A673 (cell line): ENCODE data around the gene IL21R.

Experiments
- EZH2 ChIP-seq: fragments of 200-600 bp; sonication (generic); IDR thresholded peaks from 2 replicates; pipeline ENCODE4 v1.6.1; 2017; ENCODE audit warnings: borderline replicate concordance, low read depth, mild to moderate bottlenecking, mixed read lengths, antibody characterized with exemption, low read length; ENCODE audit not compliant: poor library complexity, severe bottlenecking
- TF ChIP-seq, protein P1 (sequence below): fragments of 300-800, 200-600 bp; sonication (generic); conservative IDR thresholded peaks from 2 replicates; pipeline ENCODE4 v1.5.1; 2017; ENCODE audit warnings: low read depth, mild to moderate bottlenecking, antibody characterized with exemption, low read length, moderate library complexity, mixed read lengths

- TF ChIP-seq, protein P1, sequence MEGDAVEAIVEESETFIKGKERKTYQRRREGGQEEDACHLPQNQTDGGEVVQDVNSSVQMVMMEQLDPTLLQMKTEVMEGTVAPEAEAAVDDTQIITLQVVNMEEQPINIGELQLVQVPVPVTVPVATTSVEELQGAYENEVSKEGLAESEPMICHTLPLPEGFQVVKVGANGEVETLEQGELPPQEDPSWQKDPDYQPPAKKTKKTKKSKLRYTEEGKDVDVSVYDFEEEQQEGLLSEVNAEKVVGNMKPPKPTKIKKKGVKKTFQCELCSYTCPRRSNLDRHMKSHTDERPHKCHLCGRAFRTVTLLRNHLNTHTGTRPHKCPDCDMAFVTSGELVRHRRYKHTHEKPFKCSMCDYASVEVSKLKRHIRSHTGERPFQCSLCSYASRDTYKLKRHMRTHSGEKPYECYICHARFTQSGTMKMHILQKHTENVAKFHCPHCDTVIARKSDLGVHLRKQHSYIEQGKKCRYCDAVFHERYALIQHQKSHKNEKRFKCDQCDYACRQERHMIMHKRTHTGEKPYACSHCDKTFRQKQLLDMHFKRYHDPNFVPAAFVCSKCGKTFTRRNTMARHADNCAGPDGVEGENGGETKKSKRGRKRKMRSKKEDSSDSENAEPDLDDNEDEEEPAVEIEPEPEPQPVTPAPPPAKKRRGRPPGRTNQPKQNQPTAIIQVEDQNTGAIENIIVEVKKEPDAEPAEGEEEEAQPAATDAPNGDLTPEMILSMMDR = no peak
- no peak for TF ChIP-seq EZH2
These were observed 42.0 kb downstream of the IL21R start for GRCh38 chr16:27444015-27444414.
